ENCODE results near the gene ANKRD31.

ANKRD31 gene

DNA sequence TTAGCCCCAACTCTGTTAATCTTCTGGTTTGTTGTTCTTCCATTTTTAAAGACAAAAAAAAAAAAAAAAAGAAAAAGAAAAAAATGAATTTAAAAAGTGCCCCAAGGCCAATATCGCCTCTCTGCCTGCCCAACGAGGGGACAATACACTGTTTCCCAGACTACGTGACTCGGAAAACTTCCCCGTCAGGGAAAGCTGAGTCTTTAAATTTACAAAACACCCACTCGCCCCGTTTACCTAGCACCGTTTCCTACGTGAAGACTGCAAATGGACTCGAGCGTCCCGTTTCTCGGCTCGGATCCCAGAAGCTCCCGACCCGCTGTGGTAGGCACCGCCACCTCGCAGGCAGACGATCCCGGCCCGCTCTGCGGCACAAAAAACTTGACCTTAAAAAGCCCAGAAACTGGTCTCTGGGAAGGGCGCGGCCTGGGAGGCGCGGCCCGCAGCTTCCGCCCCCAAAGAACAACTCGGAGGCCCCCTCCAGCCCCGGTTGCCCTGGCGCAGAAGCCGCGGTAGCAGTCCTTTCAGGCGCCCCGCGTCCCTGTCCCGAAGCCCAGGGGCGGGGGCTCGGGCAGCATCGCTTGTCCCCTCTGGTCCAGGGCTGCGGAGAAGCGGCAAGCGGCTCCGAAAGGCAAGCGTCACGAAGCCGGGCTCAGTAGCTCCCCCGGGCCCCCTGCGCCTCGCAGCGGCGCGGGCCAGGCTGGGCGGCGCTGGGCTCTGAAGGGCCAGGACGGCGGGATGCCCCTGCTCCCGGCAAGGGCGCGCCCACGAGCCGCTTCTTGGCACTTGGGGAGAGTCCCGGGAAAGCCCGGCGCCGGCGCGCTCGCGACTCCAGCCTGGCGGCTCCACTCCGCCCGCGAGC, 184.3 kb downstream of the ANKRD31 start, which contains the start of gene GCNT4:
TSS of gene GCNT4 (minus strand) at position 367 of the 862 bp plus-strand sequence. CDS start 22,521 bp downstream, outside the sequence.
- H3K4me1 ChIP-seq (ENCODE audit: control extremely low read depth in 1 of 4, control insufficient read depth in 4 of 4, insufficient read depth in 4 of 4, low read length in 3 of 4), result peaks cover 5 to 51% (median 36%) of the 10 kb centered on the region in 4 experiments
- peaks cover 0 to 3% (median 0%) of the 10 kb centered on the region in 4 experiments for H3K36me3 ChIP-seq (ENCODE audit: control insufficient read depth in 4 of 4, insufficient read depth in 4 of 4, low read length in 3 of 4)
- peak within 1 kb of the TSS; percentile 69 to 90 (median 85) for H3K4me3 ChIP-seq (ENCODE audit: control insufficient read depth in 1 of 7, extremely low read depth in 1 of 7, insufficient read depth in 4 of 7, low read depth in 2 of 7, low read length in 6 of 7)
- H3K27ac ChIP-seq (ENCODE audit: insufficient read depth in 1 of 2, low read depth in 1 of 2, low read length in 2 of 2, poor library complexity in 1 of 2, severe bottlenecking in 2 of 2), result peak within 1 kb of the TSS; percentile 50 to 59
- H3K27me3 ChIP-seq (replicated peaks in 2 of 5; ENCODE audit: control insufficient read depth in 4 of 5, insufficient read depth in 5 of 5, low read length in 4 of 5), result peaks cover 0 to 6% (median 0%) of the 10 kb centered on the region in 5 experiments
- DNase-seq, result peak; percentile 42 to 72 (median 50)
- POLR2A ChIA-PET, result interaction anchor here (0.6 kb wide), 1 partner anchor 1268 kb away, joined by 3 read pairs; no protein-coding TSS in a partner anchor
- CTCF ChIA-PET, result interaction anchor here (1.1 to 1.2 kb wide), 2 partner anchors 117 to 208 kb away, joined by 3 read pairs; no protein-coding TSS in a partner anchor
- H3K9me3 ChIP-seq (ENCODE audit: control extremely low read depth in 1 of 5, control insufficient read depth in 4 of 5, insufficient read depth in 2 of 5, low read depth in 1 of 5, low read length in 4 of 5), result no peaks in the 10 kb centered on the region
- WGBS (ENCODE audit: insufficient coverage), result under 1% methylated on average over 70 of the region's 74 CpGs

- ChIA-PET CTCF (interaction anchor here (1.2 to 3.8 kb wide), 10 partner anchors 11 to 215 kb away, joined by 3 to 20 read pairs (median 6); partner anchors contain the start of gene ANKRD31), POLR2A (no interaction called here)
- DNase-seq, result peak in 1 of 3 donors; percentile 29
- Histone ChIP-seq H3K4me3 (ENCODE audit: control insufficient read depth in 1 of 7, extremely low read depth in 1 of 7, insufficient read depth in 4 of 7, low read depth in 2 of 7, low read length in 6 of 7) (peak overlapping the region in 3 of 7 experiments; percentile 43 to 76 (median 72)), H3K27ac (ENCODE audit: insufficient read depth in 1 of 2, low read depth in 1 of 2, low read length in 2 of 2, poor library complexity in 1 of 2, severe bottlenecking in 2 of 2) (no peak overlapping the region), H3K27me3 (replicated peaks in 2 of 5; ENCODE audit: control insufficient read depth in 4 of 5, insufficient read depth in 5 of 5, low read length in 4 of 5) (peaks cover 0 to 6% (median 0%) of the 10 kb centered on the region in 5 experiments), H3K9me3 (ENCODE audit: control extremely low read depth in 1 of 5, control insufficient read depth in 4 of 5, insufficient read depth in 2 of 5, low read depth in 1 of 5, low read length in 4 of 5) (no peaks in the 10 kb centered on the region), H3K36me3 (ENCODE audit: control insufficient read depth in 4 of 4, insufficient read depth in 4 of 4, low read length in 3 of 4) (peaks cover 0 to 8% (median 0%) of the 10 kb centered on the region in 4 experiments), H3K4me1 (ENCODE audit: control extremely low read depth in 1 of 4, control insufficient read depth in 4 of 4, insufficient read depth in 4 of 4, low read length in 3 of 4) (peaks cover 0 to 42% (median 31%) of the 10 kb centered on the region in 4 experiments)
- WGBS (ENCODE audit: insufficient coverage), result 71% methylated on average over 7 of the region's 7 CpGs
Measured at GRCh38 chr5:75051217-75051751, 185.4 kb downstream of the ANKRD31 start.

DNA sequence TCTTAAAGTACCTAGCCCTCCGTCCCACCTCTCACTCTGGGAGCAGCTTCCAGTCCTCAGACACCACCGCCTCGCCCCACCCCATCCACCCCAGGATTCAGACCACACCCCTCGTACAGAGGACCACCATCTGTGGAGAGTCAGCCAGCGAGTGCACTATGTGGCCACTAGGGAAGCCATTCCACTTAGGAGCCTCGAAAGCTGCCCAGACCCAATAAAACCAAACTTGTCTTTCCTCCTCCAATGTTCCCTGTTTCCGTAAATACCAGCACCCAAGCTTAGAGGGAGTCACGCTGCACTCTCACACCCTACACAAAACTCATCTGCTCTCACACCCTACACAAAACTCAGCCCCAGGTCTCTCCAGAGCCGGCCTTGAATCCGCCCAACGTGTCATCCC, 186.3 kb downstream of the ANKRD31 start:
- CTCF ChIA-PET, result interaction anchor here (0.8 to 3.8 kb wide), 27 partner anchors 9 to 1173 kb away, joined by 3 to 20 read pairs (median 5); partner anchors contain the start of gene ANKRD31
- WGBS (ENCODE audit: insufficient coverage), result 94% methylated on average over 11 of the region's 11 CpGs
- Histone ChIP-seq H3K9me3 (ENCODE audit: control extremely low read depth in 1 of 5, control insufficient read depth in 4 of 5, insufficient read depth in 2 of 5, low read depth in 1 of 5, low read length in 4 of 5) (no peaks in the 10 kb centered on the region), H3K4me1 (ENCODE audit: control extremely low read depth in 1 of 4, control insufficient read depth in 4 of 4, insufficient read depth in 4 of 4, low read length in 3 of 4) (peaks cover 0 to 37% (median 30%) of the 10 kb centered on the region in 4 experiments), H3K27ac (ENCODE audit: insufficient read depth in 1 of 2, low read depth in 1 of 2, low read length in 2 of 2, poor library complexity in 1 of 2, severe bottlenecking in 2 of 2) (no peak overlapping the region), H3K36me3 (ENCODE audit: control insufficient read depth in 4 of 4, insufficient read depth in 4 of 4, low read length in 3 of 4) (peaks cover 0 to 13% (median 0%) of the 10 kb centered on the region in 4 experiments), H3K27me3 (replicated peaks in 2 of 5; ENCODE audit: control insufficient read depth in 4 of 5, insufficient read depth in 5 of 5, low read length in 4 of 5) (peaks cover 0 to 6% (median 0%) of the 10 kb centered on the region in 5 experiments), H3K4me3 (ENCODE audit: control insufficient read depth in 1 of 7, extremely low read depth in 1 of 7, insufficient read depth in 4 of 7, low read depth in 2 of 7, low read length in 6 of 7) (no peak overlapping the region)
- DNase-seq, result peak; percentile 65 to 77 (median 73)
- POLR2A ChIA-PET, result interaction anchor here (0.7 kb wide), 1 partner anchor 9 kb away, joined by 3 read pairs; no protein-coding TSS in a partner anchor

DNA sequence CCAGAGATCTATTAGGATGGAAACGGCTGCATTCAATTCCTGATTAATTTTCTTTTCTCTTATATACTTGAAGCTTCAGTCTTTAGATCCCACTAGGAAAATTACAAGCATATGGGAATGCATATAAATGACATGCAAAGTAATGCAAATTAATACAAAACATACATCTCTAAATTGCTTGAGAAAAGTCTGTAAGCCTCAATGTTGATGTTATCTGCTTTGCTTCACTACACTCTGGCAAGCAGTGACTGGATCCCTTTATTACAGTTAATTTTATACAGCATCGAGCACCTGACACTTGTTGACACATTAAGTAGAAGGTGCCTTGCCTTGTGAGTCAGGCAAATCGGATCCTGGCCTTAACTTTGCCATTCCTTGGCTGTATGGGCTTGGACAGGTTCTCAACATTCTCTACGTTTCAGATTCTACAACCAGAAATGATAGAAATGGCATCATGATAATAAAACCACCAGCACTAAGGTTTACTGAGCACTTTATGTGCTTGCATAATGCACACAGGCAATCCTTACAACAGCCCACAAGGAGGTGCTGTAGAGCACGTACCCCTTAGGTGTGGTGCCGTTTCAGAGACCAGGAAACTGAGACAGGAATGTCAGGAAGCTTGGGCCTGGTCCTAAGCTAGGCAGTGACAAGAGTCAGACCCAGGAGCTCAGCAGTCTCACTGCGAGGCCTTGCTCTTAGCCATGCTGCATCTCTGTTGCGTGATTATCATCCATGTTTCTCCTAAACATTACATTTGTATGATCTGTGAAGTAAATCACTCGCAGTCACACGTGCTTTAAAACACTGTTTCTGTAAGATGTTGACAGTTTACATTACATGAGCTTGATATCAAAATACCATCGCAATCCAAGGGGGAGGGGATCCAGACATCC, 187.0 kb downstream of the ANKRD31 start:
- H3K27ac ChIP-seq (ENCODE audit: insufficient read depth in 1 of 2, low read depth in 1 of 2, low read length in 2 of 2, poor library complexity in 1 of 2, severe bottlenecking in 2 of 2), result no peak overlapping the region
- H3K4me1 ChIP-seq (ENCODE audit: control extremely low read depth in 1 of 4, control insufficient read depth in 4 of 4, insufficient read depth in 4 of 4, low read length in 3 of 4), result peaks cover 0 to 37% (median 28%) of the 10 kb centered on the region in 4 experiments
- peak; percentile 69 to 79 (median 75) for DNase-seq
- ChIA-PET CTCF (interaction anchor here (0.8 to 3.8 kb wide), 29 partner anchors 9 to 1174 kb away, joined by 3 to 20 read pairs (median 5); partner anchors contain the start of gene ANKRD31), POLR2A (interaction anchor here (0.7 kb wide), 1 partner anchor 10 kb away, joined by 3 read pairs; no protein-coding TSS in a partner anchor)
- H3K27me3 ChIP-seq (replicated peaks in 2 of 5; ENCODE audit: control insufficient read depth in 4 of 5, insufficient read depth in 5 of 5, low read length in 4 of 5), result peaks cover 0 to 4% (median 0%) of the 10 kb centered on the region in 5 experiments
- H3K36me3 ChIP-seq (ENCODE audit: control insufficient read depth in 4 of 4, insufficient read depth in 4 of 4, low read length in 3 of 4), result peaks cover 0 to 13% (median 0%) of the 10 kb centered on the region in 4 experiments
- peak overlapping the region in 1 of 7 experiments; percentile 3 for H3K4me3 ChIP-seq (ENCODE audit: control insufficient read depth in 1 of 7, extremely low read depth in 1 of 7, insufficient read depth in 4 of 7, low read depth in 2 of 7, low read length in 6 of 7)
- H3K9me3 ChIP-seq (ENCODE audit: control extremely low read depth in 1 of 5, control insufficient read depth in 4 of 5, insufficient read depth in 2 of 5, low read depth in 1 of 5, low read length in 4 of 5), result no peaks in the 10 kb centered on the region
- WGBS (ENCODE audit: insufficient coverage), result 56% methylated on average over 9 of the region's 11 CpGs

DNA sequence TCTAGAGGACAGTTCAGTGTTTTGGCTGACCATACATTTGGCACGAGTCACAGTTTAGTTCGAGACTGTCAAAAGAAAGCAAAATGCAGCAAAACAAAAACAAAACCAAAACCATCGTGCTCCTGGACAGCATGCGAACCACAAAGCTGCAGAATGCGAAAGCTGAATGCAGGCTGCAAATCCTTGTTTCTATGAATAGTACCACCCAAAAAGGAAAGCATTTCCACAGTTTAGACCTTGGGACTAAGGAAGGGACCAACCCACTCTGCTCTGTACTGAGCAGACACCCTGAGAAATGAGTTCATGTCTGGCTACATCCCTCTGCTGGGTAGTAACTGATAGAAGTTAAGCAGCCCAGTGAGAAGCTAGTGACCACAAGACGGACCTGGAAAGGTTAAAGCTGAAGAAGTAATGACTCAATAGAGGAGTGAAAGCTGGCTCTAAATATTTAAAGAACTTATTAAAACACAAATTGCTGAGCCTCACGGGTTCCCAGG, 188.2 kb downstream of the ANKRD31 start:
- no peaks in the 10 kb centered on the region for H3K9me3 ChIP-seq (ENCODE audit: control extremely low read depth in 1 of 5, control insufficient read depth in 4 of 5, insufficient read depth in 2 of 5, low read depth in 1 of 5, low read length in 4 of 5)
- peaks cover 0 to 3% (median 0%) of the 10 kb centered on the region in 5 experiments for H3K27me3 ChIP-seq (replicated peaks in 2 of 5; ENCODE audit: control insufficient read depth in 4 of 5, insufficient read depth in 5 of 5, low read length in 4 of 5)
- no peak for DNase-seq
- ChIA-PET POLR2A (no interaction called here), CTCF (interaction anchor here (0.9 to 3.8 kb wide), 9 partner anchors 9 to 217 kb away, joined by 3 to 20 read pairs (median 8); partner anchors contain the start of gene ANKRD31)
- 93% methylated on average over 5 of the region's 7 CpGs for WGBS (ENCODE audit: insufficient coverage)
- H3K36me3 ChIP-seq (ENCODE audit: control insufficient read depth in 4 of 4, insufficient read depth in 4 of 4, low read length in 3 of 4), result peaks cover 0 to 20% (median 4%) of the 10 kb centered on the region in 4 experiments
- H3K4me3 ChIP-seq (ENCODE audit: control insufficient read depth in 1 of 7, extremely low read depth in 1 of 7, insufficient read depth in 4 of 7, low read depth in 2 of 7, low read length in 6 of 7), result no peak overlapping the region
- peaks cover 0 to 26% (median 19%) of the 10 kb centered on the region in 4 experiments for H3K4me1 ChIP-seq (ENCODE audit: control extremely low read depth in 1 of 4, control insufficient read depth in 4 of 4, insufficient read depth in 4 of 4, low read length in 3 of 4)
- H3K27ac ChIP-seq (ENCODE audit: insufficient read depth in 1 of 2, low read depth in 1 of 2, low read length in 2 of 2, poor library complexity in 1 of 2, severe bottlenecking in 2 of 2), result no peak overlapping the region

GRCh38 chr5:75047356-75047755, 189.3 kb downstream of the ANKRD31 start:
- ChIA-PET POLR2A (no interaction called here), CTCF (interaction anchor here (3.8 kb wide), 1 partner anchor 190 kb away, joined by 20 read pairs; the partner anchor contains the start of gene ANKRD31)
- Histone ChIP-seq H3K36me3 (ENCODE audit: control insufficient read depth in 4 of 4, insufficient read depth in 4 of 4, low read length in 3 of 4) (peaks cover 0 to 20% (median 4%) of the 10 kb centered on the region in 4 experiments), H3K4me3 (ENCODE audit: control insufficient read depth in 1 of 7, extremely low read depth in 1 of 7, insufficient read depth in 4 of 7, low read depth in 2 of 7, low read length in 6 of 7) (no peak overlapping the region), H3K27me3 (replicated peaks in 2 of 5; ENCODE audit: control insufficient read depth in 4 of 5, insufficient read depth in 5 of 5, low read length in 4 of 5) (peaks cover 0 to 3% (median 0%) of the 10 kb centered on the region in 5 experiments), H3K4me1 (ENCODE audit: control extremely low read depth in 1 of 4, control insufficient read depth in 4 of 4, insufficient read depth in 4 of 4, low read length in 3 of 4) (peaks cover 0 to 22% (median 16%) of the 10 kb centered on the region in 4 experiments), H3K9me3 (ENCODE audit: control extremely low read depth in 1 of 5, control insufficient read depth in 4 of 5, insufficient read depth in 2 of 5, low read depth in 1 of 5, low read length in 4 of 5) (no peaks in the 10 kb centered on the region), H3K27ac (ENCODE audit: insufficient read depth in 1 of 2, low read depth in 1 of 2, low read length in 2 of 2, poor library complexity in 1 of 2, severe bottlenecking in 2 of 2) (no peak overlapping the region)
- no peak for DNase-seq

All from common myeloid progenitor, CD34-positive (primary cell).